Urinary bladder (tissue), 4 donors: Measurements from ENCODE around the gene PDCL3. TPM values are rescaled to one million over a fixed set of nuclear protein-coding genes. Genes with fewer than 3 reads are reported as not detected.
A peak's percentile ranks its signal among the peaks of the same experiment; 100 is the strongest.

Experiments used
- DNase-seq: peaks from one replicate; pipeline ENCODE4 v3.0.0-alpha.2; 2015; ENCODE audit errors: extremely low spot score
- H3K27ac ChIP-seq: one replicate; pipeline ENCODE4 v1.5.1; 2013; ENCODE audit warnings: low read depth, mild to moderate bottlenecking, moderate library complexity
- H3K36me3 ChIP-seq: one replicate; pipeline ENCODE4 v1.6.1; 2013; ENCODE audit warnings: mild to moderate bottlenecking, moderate library complexity; ENCODE audit not compliant: insufficient read depth
- H3K4me1 ChIP-seq: one replicate; pipeline ENCODE4 v1.6.1; 2013; ENCODE audit warnings: mild to moderate bottlenecking, moderate library complexity; ENCODE audit not compliant: insufficient read depth
- H3K4me3 ChIP-seq: one replicate; pipeline ENCODE4 v1.5.1; 2013; ENCODE audit warnings: low read depth, low read length
- WGBS: extraction: QIAGEN DNeasy Blood & Tissue Kit; methylation state at CpG from one replicate; pipeline ENCODE4 v1.1.7; 2013; 5-methylcytosine and 5-hydroxymethylcytosine counted together
- polyA plus RNA-seq: library from polyadenylated mRNA; stranded (reverse); fragments of 200-250 nt; gene quantifications from one replicate; pipeline ENCODE4 v1.2.3, GENCODE V29; 2013
- total RNA-seq: library from RNA; depleted of rRNA; stranded (reverse); fragments of >200 nt; gene quantifications from one replicate; pipeline ENCODE4 v1.2.3, GENCODE V29; 2014
- donor health status: healthy with polysubstance abuse.
- donor health status: healthy.

Gene PDCL3
- total and polyA plus RNA-seq, 2 donors, result 9.9 to 49.5 TPM

DNA sequence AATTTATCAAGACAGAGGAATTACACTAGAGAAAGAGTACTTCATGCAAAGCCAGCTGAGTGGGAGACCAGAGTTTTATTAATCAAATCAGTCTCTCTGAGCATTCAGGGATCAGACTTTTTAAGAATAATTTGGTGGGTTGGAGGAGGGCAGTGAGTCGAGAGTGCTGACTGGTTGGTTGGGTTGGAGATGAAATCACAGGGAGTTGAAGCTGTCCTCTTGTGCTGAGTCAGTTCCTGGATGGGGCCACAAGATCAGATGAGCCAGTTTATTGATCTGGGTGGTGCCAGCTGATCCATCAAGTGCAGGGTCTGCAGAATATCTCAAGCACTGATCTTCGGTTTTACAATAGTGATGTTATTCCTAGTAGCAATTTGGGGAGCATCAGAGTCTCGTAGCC is 21.4 kb upstream of the PDCL3 start:
- Histone ChIP-seq H3K4me3 (no peak overlapping the region), H3K27ac (no peak overlapping the region), H3K4me1 (no peaks in the 10 kb centered on the region), H3K36me3 (no peaks in the 10 kb centered on the region)
- no peak for DNase-seq
- WGBS, result 51% methylated on average over 3 of the region's 3 CpGs

DNA sequence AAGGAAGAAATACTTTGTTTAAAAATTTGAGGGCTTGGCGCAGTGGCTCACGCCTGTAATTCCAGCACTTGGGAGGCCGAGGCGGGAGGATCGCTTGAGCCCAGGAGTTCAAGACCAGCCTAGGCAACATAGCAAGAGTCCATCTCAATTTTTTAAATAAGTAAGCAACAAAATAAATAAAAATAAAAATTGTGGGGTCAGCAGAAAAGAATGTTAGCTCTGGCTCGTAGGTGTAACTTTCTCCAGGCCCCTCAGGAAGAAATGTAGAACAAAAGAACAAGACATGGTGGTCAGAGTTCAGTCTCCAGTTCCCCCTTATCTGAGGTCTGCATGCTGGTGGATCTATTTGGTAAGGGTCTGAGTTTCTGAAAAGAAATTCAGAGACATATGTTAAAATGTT is 20.4 kb upstream of the PDCL3 start:
- no peak for DNase-seq
- 94% methylated on average over 6 of the region's 6 CpGs for WGBS
- H3K4me3 ChIP-seq, result no peak overlapping the region
- H3K36me3 ChIP-seq, result no peaks in the 10 kb centered on the region
- no peaks in the 10 kb centered on the region for H3K4me1 ChIP-seq
- H3K27ac ChIP-seq, result no peak overlapping the region

DNA sequence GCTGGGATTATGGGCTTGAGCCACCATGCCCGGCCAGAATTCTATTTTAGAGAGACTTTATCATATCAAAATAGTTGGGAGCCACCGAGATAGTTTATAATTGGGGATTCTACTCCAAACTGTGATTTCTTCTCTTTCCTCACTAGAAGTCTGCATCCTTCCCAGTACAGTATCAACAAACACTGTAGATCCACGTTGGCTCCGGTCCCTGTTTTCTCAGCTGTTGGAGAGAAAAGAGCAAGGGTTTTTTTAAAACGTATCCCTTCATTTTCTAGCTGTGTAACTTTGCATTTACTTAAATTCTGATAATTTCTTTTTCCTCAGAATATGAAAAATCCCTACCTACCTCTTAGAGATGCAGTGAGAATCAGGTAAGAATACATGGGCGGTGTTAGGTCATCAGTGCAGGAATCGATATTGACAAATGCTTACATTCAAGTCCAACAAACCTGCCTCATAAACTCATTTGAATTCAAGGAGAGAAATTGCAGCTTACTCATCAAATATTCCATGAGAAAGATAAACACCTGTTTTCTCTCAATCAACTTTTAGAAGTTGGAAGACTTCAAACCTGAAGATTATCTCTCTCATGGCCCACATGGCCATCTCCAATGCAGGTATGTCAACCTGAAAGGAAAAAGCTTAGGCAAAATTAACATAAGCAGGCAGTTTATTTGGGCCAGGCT is 17.7 kb upstream of the PDCL3 start:
- no peak overlapping the region for H3K4me3 ChIP-seq
- H3K27ac ChIP-seq, result no peak overlapping the region
- no peaks in the 10 kb centered on the region for H3K4me1 ChIP-seq
- DNase-seq, result no peak
- 38% methylated on average over 7 of the region's 7 CpGs for WGBS
- H3K36me3 ChIP-seq, result no peaks in the 10 kb centered on the region

DNA sequence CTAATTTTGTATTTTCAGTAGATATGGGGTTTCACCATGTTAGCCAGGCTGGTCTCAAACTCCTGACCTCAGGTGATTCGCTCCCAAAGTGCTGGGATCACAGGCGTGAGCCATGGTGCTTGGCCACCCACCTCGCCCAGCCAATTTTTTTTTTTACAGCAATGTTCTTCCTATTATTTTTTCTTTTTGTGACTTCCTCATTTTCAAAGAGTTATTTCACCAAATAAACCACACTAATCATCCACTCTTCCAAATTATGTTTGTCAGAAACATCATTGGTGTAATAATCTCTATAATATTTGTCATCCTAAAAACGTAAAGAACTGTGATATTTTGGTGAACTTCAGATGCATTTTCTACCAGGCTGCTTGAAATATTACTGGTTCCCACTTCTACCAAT is 16.3 kb upstream of the PDCL3 start:
- Histone ChIP-seq H3K36me3 (no peaks in the 10 kb centered on the region), H3K4me1 (no peaks in the 10 kb centered on the region)
- 86% methylated on average over 4 of the region's 4 CpGs for WGBS

DNA sequence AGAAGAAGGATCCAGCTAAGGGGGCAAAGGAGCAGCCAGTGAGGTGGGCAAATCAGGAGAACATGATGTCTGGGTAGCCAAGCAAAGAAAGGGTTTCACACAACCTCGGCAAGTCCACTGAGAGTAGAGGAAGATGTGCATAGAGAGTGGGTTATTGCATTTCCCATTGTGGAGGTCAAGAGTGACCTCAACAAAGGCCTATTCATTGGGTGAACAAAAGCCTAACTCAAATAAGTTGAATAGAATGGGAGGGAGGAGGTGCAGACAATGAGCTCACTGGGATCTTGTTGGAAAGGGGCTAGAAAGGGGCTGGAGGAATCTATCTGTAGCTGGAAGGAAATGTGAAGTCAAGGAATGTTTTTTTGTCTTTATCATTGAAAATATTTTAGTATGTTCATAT is 14.0 kb upstream of the PDCL3 start:
- 88% methylated on average over 1 of the region's 1 CpG for WGBS
- no peak for DNase-seq
- Histone ChIP-seq H3K27ac (no peak overlapping the region), H3K4me1 (no peaks in the 10 kb centered on the region), H3K4me3 (no peak overlapping the region), H3K36me3 (no peaks in the 10 kb centered on the region)

More for the DNA sequence above, 16.3 kb upstream of the PDCL3 start:
- Histone ChIP-seq H3K27ac (no peak overlapping the region), H3K4me3 (no peak overlapping the region)
- no peak for DNase-seq

DNA sequence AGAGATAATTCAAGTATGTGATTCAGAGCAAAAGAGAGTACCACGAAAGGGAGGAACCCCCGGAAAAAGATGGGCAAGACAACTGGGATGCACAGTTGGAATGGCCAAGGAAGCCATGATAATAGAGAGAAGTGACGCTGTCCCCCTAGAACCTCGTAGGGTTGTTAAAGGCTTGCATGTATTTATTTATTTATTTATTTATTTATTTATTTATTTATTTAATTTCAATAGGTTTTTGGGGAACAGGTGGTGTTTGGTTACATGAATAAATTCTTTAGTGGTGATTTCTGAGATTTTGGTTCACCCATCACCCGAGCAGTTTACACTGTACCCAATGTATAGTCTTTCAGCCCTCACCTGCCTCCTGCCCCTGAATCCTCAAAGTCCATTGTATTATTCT is 11.5 kb upstream of the PDCL3 start:
- no peak overlapping the region for H3K4me3 ChIP-seq
- 94% methylated on average over 5 of the region's 5 CpGs for WGBS
- DNase-seq, result no peak
- no peak overlapping the region for H3K27ac ChIP-seq
- H3K4me1 ChIP-seq, result no peaks in the 10 kb centered on the region
- no peaks in the 10 kb centered on the region for H3K36me3 ChIP-seq

DNA sequence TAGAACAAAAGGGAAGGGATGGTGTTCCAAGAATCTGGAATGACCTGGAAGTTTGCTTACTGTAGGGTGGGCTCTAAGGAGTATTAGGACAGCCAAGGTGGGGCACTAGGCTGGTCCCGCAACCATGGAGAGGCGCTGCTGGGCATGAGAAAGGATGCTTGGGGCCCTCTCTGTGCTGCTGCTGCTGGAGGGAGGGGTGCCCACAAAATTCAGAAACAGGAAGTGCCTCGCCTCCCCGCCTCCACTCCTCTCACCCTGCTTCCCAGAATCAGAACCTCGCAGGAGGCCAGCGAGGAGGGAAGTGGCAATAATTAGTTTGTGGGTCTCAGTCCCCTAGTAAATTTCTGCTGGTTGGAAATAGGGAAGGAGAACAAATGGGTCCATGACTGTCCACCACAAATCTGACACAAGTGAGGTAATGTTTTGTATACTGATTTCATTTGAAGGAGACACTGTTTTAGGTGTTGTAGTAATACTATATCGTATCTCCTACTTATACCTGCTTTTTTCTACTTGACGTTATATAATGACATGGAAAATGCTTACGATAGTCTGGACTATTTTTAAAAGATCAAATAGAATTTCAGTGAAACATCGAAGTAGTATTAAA is 7.9 kb upstream of the PDCL3 start:
- WGBS, result 82% methylated on average over 10 of the region's 10 CpGs
- H3K4me1 ChIP-seq, result no peaks in the 10 kb centered on the region
- no peaks in the 10 kb centered on the region for H3K36me3 ChIP-seq
- no peak for DNase-seq
- H3K4me3 ChIP-seq, result no peak overlapping the region
- H3K27ac ChIP-seq, result no peak overlapping the region

DNA sequence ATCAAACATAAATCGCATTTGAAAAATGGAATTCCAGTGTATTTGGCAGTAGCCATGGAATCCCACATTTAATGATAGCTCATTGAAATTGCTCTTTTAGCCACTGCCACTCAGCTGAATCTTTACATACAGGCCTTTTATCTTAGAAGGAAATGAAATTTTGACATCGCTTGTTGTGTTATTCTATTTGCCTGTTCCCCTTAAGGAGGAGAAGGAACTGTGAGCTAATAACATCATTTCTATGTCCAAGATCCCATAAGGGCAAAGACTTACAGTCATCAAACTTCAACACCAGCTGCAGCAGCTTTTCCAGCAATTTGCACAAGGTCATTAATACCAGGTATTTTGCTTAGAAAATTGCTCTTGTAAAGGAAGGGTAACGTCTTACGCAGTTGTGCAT is 6.0 kb upstream of the PDCL3 start:
- no peak for DNase-seq
- H3K4me3 ChIP-seq, result no peak overlapping the region
- H3K36me3 ChIP-seq, result no peaks in the 10 kb centered on the region
- no peak overlapping the region for H3K27ac ChIP-seq
- H3K4me1 ChIP-seq, result no peaks in the 10 kb centered on the region
- WGBS, result 87% methylated on average over 4 of the region's 4 CpGs

DNA sequence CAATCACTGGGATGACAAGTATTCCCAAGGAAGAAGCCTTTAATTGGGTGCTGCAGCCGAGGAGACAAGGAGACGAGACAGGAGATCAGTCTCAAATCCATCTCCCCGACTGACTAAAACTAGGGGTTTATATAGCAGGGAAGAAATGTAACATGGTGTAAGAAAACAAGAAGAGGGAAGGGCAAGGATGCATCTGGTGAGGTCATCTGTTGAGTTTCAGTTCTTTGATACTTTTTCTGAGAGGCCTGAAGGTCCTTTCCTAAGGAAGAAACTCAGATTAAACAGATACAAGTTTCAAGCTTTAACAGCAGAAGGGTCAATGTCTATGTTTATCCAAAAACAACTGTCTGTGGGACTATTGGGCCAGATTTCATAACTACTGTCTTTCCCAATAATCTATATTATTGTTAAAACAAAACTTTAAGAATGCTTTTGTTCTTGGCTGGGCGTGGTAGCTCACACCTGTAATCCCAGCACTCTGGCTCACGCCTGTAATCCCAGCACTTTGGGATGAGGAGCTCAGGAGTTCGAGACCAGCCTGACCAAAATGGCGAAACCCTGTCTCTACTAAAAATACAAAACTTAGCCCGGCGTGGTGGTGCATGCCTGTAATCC is 2.5 kb upstream of the PDCL3 start:
- H3K36me3 ChIP-seq, result no peaks in the 10 kb centered on the region
- no peak for DNase-seq
- H3K4me3 ChIP-seq, result no peak overlapping the region
- WGBS, result 95% methylated on average over 9 of the region's 9 CpGs
- no peaks in the 10 kb centered on the region for H3K4me1 ChIP-seq
- H3K27ac ChIP-seq, result no peak overlapping the region

DNA sequence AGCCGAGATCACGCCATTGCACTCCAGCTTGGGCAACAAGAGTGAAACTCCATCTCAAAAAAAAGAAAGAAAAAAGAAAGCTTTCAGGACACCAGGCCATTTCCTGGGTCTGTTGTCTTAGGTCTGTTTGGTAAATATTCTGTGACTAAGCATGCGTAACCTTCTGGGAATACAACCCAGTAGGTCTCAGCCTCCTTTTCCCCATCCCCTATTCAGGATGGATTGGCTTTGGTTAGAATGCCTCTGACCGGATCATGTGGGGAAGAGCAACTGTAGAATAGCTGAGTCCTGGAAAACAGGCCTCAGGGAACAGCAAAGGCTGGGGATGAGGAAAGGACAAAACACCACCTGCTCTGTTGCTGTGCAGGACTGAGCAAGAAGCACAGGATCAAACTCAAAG is 1.6 kb upstream of the PDCL3 start:
- no peaks in the 10 kb centered on the region for H3K36me3 ChIP-seq
- no peak overlapping the region for H3K27ac ChIP-seq
- DNase-seq, result no peak
- no peaks in the 10 kb centered on the region for H3K4me1 ChIP-seq
- 97% methylated on average over 4 of the region's 4 CpGs for WGBS
- no peak overlapping the region for H3K4me3 ChIP-seq

DNA sequence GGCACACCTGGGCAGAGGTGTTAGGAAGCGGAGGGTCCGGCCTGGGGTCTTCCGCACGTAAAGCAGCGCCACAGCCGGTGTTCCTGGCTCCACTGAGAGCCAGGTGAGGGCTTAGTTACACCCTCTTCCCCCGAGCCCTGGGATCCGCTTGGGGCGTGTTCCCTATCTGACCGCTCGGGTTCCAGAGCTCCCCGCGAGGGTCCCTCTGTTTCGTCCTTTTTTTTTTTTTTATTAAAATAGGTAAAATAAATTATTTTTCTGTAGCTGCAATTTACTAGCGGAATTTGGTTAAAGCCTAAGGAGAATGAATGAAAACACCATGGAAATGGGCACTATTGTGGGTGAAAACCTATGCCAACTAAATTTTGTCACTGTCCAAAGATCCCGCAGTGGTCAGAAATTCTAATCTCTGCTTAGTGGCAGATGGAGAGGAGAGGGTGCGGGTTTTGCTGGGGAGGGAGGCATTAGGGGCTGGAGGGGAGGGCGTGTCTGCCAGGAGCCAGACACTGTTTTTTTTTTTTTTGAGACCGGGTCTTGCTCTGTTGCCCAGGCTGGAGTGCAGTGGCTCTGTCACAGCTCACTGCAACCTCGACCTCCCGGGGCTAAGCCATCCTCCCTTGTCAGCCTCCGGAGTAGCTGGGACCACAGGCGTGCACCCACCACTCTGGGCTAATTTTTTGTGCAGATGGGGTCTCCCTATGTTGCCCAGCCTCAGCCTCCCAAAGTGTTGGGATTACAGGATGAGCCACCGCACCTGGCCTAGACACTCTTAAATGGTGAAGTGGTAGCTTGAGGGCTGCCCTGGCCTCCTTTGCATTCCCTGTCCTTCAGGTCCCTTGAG is 834 bp downstream of the PDCL3 start:
- Histone ChIP-seq H3K27ac (peak overlapping the region; percentile 25), H3K4me1 (no peaks in the 10 kb centered on the region), H3K4me3 (peak overlapping the region; percentile 66), H3K36me3 (peaks cover 2% of the 10 kb centered on the region)
- WGBS, result 23% methylated on average over 24 of the region's 24 CpGs
- DNase-seq, result no peak

DNA sequence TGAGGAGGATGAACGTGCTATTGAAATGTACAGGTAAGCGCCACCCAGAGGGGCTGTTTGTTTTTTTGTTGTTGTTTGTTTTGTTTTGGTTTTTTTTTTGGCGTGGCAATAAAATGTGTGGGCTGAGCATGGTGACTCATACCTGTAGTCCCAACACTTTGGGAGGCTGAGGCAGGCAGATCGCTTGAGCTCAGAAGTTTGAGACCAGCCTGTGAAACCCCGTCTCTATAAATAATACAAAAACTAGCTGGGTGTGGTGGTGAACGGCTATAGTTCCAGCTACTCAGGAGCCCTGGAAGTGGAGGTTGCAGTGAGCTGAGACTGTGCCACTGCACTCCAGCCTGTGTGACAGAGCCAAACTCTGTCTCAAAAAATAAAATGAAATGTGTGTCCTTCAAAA is 6.2 kb downstream of the PDCL3 start:
- DNase-seq, result no peak
- H3K4me3 ChIP-seq, result no peak overlapping the region
- 85% methylated on average over 6 of the region's 6 CpGs for WGBS
- peaks cover 5% of the 10 kb centered on the region for H3K36me3 ChIP-seq
- no peak overlapping the region for H3K27ac ChIP-seq
- no peaks in the 10 kb centered on the region for H3K4me1 ChIP-seq

DNA sequence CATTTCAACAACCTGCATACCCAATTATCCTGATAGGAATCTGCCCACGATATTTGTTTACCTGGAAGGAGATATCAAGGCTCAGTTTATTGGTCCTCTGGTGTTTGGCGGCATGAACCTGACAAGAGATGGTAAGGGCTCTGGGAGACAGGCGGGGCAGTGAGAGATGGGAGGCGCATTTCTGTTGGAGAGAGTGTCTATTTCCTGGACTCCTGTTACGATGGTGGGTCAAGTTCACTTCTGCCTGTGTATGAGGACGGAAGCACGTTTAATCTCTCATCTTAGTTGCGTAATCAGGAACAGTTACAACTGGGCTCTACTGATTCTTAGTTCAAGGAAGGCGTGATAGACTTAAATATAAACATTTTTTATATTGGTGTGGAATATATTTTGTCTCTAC is 8.9 kb downstream of the PDCL3 start:
- Histone ChIP-seq H3K4me1 (no peaks in the 10 kb centered on the region), H3K36me3 (peaks cover 5% of the 10 kb centered on the region), H3K4me3 (no peak overlapping the region), H3K27ac (no peak overlapping the region)
- no peak for DNase-seq
- WGBS, result 66% methylated on average over 9 of the region's 9 CpGs

DNA sequence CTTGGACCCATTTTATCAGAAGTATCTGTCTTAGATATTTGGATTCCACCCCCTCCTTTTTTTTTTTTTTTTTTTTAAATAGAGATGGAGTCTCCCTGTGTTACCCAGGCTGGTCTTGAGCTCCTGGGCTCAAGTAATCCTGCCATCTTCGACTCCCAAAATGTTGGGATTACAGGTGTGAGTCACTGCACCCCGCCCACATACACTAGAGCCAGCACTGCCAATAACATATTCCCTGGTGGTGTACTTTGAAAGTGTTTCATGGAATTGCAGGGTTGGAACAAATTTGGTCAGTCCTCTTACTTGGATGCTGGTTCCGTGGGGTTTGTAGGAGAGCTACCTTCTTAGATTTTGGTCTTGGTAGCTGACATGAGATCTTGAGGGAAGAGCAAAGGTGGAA is 15.0 kb downstream of the PDCL3 start:
- no peaks in the 10 kb centered on the region for H3K4me1 ChIP-seq
- no peaks in the 10 kb centered on the region for H3K36me3 ChIP-seq
- no peak for DNase-seq
- no peak overlapping the region for H3K4me3 ChIP-seq
- WGBS, result 79% methylated on average over 3 of the region's 3 CpGs
- no peak overlapping the region for H3K27ac ChIP-seq
